ENCODE results near the gene SEC14L3. TPM values are rescaled to one million over a fixed set of nuclear protein-coding genes. Genes with fewer than 3 reads are reported as not detected.

Gene SEC14L3
- total RNA-seq, 1 donor from 2014 or later: not detected

DNA sequence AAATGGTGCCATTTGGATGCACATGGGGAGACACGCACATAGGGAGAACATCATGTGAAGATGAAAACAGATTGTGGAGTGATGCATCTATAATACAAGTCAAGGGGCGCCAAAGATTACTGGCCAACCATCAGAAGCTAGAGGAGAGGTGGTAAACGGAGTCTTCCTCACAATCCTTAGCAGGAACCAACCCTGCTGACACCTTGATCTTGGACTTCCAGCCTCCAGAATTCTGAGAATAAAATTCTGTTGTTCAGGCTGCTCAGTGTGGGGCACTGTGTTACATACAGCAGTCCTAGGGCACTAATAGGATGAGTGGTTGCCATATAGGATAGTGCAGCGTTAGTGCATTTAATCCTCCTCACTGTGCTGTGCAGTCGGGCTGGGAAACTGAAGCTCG is 41.6 kb upstream of the SEC14L3 start:
- H3K9me3 Mint-ChIP-seq: peaks cover 3% of the 10 kb centered on the region
- ATAC-seq (ENCODE audit: low read depth): no peak
- DNase-seq: no peak
- H3K27ac Mint-ChIP-seq: no peak overlapping the region
- H3K4me3 Mint-ChIP-seq: no peak overlapping the region
- H3K4me1 Mint-ChIP-seq: no peaks in the 10 kb centered on the region
- H3K36me3 Mint-ChIP-seq (ENCODE audit: low read depth): no peaks in the 10 kb centered on the region
- POLR2A ChIA-PET: no interaction called here
- intact Hi-C loops (cut with micrococcal nuclease): no loop called here
- CTCF ChIA-PET: no interaction called here
- TF ChIP-seq, protein P1, sequence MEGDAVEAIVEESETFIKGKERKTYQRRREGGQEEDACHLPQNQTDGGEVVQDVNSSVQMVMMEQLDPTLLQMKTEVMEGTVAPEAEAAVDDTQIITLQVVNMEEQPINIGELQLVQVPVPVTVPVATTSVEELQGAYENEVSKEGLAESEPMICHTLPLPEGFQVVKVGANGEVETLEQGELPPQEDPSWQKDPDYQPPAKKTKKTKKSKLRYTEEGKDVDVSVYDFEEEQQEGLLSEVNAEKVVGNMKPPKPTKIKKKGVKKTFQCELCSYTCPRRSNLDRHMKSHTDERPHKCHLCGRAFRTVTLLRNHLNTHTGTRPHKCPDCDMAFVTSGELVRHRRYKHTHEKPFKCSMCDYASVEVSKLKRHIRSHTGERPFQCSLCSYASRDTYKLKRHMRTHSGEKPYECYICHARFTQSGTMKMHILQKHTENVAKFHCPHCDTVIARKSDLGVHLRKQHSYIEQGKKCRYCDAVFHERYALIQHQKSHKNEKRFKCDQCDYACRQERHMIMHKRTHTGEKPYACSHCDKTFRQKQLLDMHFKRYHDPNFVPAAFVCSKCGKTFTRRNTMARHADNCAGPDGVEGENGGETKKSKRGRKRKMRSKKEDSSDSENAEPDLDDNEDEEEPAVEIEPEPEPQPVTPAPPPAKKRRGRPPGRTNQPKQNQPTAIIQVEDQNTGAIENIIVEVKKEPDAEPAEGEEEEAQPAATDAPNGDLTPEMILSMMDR (IDR thresholded peaks at IDR 0.05): no peak
- peaks cover 3% of the 10 kb centered on the region for H3K27me3 Mint-ChIP-seq

DNA sequence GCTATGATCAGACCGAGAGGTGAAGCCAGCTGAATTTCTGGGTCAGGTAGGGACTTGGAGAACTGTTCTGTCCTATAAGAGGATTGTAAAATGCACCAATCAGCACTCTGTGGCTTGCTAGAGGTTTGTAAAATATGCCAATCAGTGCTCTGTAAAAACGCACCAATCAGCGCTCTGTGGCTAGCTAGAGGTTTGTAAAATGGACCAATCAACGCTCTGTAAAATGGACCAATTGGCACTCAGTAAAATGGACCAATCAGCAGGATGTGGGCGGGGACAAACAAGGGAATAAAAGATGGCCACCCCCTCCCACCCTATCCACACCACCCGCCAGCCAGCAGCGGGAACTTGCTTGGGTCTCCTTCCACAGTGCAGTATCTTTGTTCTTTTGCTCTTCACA is 40.1 kb upstream of the SEC14L3 start:
- POLR2A ChIA-PET: no interaction called here

DNA sequence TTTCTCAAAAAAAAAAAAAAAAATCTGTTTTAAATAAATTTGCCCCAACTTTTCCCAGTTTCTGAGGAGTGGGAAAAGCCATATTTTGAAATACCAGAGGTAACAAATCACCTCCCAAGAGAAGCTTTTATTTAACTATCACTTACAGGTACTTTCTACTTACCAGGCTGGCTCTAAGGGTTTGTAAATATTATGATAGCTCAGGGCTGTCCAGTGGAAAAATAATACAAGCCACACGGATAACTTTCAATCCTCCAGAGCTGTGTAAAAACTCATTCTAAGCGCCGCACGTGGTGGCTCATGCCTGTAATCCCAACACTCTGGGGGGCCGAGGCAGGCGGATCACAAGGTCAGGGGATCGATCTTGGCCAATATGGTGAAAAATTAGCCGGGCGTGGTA is 39.3 kb upstream of the SEC14L3 start:
- CTCF ChIA-PET: interaction anchor here (0.7 kb wide), 1 partner anchor 52 kb away, joined by 3 read pairs; no protein-coding TSS in a partner anchor
- Mint-ChIP-seq H3K4me3 (no peak overlapping the region), H3K27ac (no peak overlapping the region), H3K9me3 (peaks cover 3% of the 10 kb centered on the region), H3K27me3 (peaks cover 8% of the 10 kb centered on the region), H3K4me1 (no peaks in the 10 kb centered on the region), H3K36me3 (ENCODE audit: low read depth) (no peaks in the 10 kb centered on the region)
- POLR2A ChIA-PET: no interaction called here
- ATAC-seq (ENCODE audit: low read depth) (no peak), DNase-seq (no peak)
- TF ChIP-seq, protein P1 (IDR thresholded peaks at IDR 0.05): no peak
- intact Hi-C loops (cut with micrococcal nuclease): no loop called here

More for the DNA sequence above, 40.1 kb upstream of the SEC14L3 start:
- H3K9me3 Mint-ChIP-seq: peaks cover 3% of the 10 kb centered on the region
- ATAC-seq (ENCODE audit: low read depth): no peak
- no peak for DNase-seq
- H3K36me3 Mint-ChIP-seq (ENCODE audit: low read depth): no peaks in the 10 kb centered on the region
- peaks cover 3% of the 10 kb centered on the region for H3K27me3 Mint-ChIP-seq
- H3K4me1 Mint-ChIP-seq: no peaks in the 10 kb centered on the region
- no peak overlapping the region for H3K4me3 Mint-ChIP-seq
- CTCF ChIA-PET: no interaction called here
- no peak overlapping the region for H3K27ac Mint-ChIP-seq
- intact Hi-C loops (cut with micrococcal nuclease): no loop called here
- TF ChIP-seq, protein P1 (IDR thresholded peaks at IDR 0.05): no peak

DNA sequence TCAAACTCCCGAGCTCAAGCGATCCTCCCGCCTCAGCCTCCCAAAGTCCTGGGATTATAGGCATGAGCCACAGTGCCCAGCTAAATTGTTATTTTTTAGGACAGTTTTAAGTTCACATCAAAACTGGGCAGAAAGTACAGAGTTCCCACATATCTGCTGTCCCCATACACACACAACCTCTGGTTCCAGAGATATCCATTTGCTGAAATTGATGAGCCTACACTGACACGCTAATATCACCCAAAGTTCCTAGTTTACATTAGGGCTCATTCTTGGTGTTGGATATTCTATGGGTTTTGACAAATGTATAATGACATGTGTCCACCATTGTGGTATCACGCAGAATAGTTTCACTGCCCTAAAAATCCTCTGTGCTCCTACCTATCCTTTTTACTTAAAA is 36.4 kb upstream of the SEC14L3 start:
- no peak for DNase-seq
- TF ChIP-seq, protein P1 (IDR thresholded peaks at IDR 0.05): no peak
- CTCF ChIA-PET: no interaction called here
- Mint-ChIP-seq H3K36me3 (ENCODE audit: low read depth) (no peaks in the 10 kb centered on the region), H3K4me1 (no peaks in the 10 kb centered on the region), H3K9me3 (peaks cover under 1% of the 10 kb centered on the region), H3K27me3 (peaks cover 21% of the 10 kb centered on the region), H3K27ac (no peak overlapping the region), H3K4me3 (no peak overlapping the region)
- intact Hi-C loops (cut with micrococcal nuclease): no loop called here
- POLR2A ChIA-PET: no interaction called here
- ATAC-seq (ENCODE audit: low read depth): no peak

DNA sequence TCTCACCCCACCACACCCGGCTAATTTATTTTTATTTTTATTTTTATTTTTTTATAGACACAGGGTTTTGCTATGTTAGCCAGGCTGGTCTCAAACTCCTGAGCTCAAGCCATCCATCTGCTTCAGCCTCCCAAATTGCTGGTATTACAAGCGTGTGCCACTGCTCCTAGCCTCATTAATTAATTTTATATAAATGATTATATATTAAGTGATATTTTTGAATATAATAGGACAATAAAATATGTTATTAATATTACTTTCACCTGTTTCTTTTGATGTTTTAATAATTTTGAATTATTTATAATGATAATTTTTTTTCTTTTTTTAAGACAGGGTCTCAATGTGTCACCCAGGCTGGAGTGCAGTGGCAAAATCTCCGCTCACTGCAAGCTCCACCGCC is 35.9 kb upstream of the SEC14L3 start:
- H3K27me3 Mint-ChIP-seq: peaks cover 23% of the 10 kb centered on the region
- POLR2A ChIA-PET: no interaction called here
- H3K27ac Mint-ChIP-seq: no peak overlapping the region

More for the DNA sequence above, 35.9 kb upstream of the SEC14L3 start:
- Mint-ChIP-seq H3K9me3 (no peaks in the 10 kb centered on the region), H3K36me3 (ENCODE audit: low read depth) (no peaks in the 10 kb centered on the region), H3K4me1 (no peaks in the 10 kb centered on the region), H3K4me3 (no peak overlapping the region)
- ATAC-seq (ENCODE audit: low read depth) (no peak), DNase-seq (no peak)
- TF ChIP-seq, protein P1 (IDR thresholded peaks at IDR 0.05): no peak
- CTCF ChIA-PET: no interaction called here
- intact Hi-C loops (cut with micrococcal nuclease): no loop called here

All from activated B cell treated with CpG ODN at 0.5 μM for 24 hours (primary cell).